NCI-H69 (cell line): ENCODE results near the gene HTR3C.
A peak's percentile ranks its signal among the peaks of the same experiment; 100 is the strongest.
"Not testable (repeated sequence)": the region's sequence is repeated elsewhere in the genome, so short reads cannot be mapped to it uniquely, and the experiment has no call there.

Source experiments
- DNase-seq: peaks from one replicate; lab custom pipeline; 2025; lab: John Stamatoyannopoulos, UW

Gene HTR3C, protein sequence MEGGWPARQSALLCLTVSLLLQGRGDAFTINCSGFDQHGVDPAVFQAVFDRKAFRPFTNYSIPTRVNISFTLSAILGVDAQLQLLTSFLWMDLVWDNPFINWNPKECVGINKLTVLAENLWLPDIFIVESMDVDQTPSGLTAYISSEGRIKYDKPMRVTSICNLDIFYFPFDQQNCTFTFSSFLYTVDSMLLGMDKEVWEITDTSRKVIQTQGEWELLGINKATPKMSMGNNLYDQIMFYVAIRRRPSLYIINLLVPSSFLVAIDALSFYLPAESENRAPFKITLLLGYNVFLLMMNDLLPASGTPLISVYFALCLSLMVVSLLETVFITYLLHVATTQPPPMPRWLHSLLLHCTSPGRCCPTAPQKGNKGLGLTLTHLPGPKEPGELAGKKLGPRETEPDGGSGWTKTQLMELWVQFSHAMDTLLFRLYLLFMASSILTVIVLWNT

DNA sequence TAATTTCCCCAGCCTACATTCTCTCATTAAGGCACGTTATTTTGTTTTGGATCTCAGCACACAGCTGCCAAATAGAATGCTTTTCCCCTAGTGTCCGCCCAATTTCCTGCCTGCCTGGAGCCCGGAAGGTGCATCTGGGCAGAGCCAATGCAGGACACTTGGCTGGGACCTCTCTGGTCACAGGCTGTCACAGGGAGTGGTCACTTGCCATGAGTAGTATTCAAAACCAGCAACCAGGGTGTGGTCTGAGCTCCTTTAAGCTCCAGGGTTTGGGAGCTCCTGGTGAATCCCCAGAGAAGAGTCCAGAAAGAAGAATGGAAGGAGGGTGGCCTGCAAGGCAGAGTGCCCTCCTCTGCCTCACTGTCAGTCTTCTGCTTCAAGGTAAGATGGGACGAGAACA, at the start of gene HTR3C:
Gene HTR3C, plus strand, starts transcription at position 281 of the 400 bp plus-strand sequence. Its CDS starts 34 bp downstream, at position 315.
- DNase-seq, result no peak

DNA sequence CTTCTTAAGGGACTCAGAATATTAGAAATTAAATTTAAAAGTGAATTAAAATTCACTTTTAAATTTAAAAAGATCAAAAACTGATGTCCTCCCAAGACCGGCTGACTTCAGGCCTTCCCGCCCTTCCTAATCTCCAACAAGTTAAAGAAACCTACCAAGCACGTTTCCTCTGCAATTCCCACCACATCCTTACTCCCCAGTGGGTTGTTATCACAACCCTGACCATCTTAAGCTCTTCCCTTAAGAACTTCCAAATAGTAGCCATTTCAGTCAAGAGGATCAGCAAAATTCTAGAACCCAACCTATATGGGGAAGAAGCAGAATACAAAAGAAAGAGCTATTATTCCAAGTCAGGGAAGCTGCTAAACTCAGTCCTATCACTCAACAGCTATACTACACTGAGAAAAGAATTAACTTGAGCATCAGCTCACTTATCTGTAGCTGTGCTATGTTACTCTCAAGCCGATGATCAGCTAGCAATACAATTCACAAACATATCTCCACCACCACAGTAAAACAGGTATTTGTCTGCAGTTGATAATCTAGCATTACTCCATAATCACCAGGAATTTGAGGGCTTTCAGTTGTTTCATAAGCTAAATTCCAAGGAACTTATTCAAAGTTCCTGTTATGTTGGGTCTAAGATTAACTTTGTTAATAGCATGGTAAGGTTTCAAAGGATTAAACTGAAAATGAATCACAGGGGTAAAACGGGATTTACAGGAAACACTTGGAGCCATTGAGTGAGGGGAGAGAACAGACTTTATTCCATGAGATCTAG, 49.5 kb upstream of the HTR3C start:
- DNase-seq, result no peak

DNA sequence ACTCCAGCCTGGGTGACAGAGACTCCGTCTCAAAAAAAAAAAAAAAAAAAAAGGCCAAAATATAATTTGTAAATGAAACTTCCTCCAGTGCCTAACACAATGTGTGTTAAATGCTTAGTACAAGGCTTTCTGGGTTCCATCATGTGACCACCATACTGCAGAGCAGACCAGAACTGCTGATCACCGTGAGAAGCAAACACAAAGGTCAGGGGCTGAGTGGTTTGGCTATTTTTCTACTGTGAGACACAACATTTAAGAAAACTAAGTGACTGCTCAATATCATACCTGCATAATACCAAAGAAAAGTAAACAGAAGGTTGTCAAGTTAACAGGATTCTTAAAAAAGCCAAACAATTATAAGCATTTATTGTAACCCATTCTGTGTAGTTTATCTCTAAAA, 48.4 kb upstream of the HTR3C start:
- peak; percentile 31 for DNase-seq

DNA sequence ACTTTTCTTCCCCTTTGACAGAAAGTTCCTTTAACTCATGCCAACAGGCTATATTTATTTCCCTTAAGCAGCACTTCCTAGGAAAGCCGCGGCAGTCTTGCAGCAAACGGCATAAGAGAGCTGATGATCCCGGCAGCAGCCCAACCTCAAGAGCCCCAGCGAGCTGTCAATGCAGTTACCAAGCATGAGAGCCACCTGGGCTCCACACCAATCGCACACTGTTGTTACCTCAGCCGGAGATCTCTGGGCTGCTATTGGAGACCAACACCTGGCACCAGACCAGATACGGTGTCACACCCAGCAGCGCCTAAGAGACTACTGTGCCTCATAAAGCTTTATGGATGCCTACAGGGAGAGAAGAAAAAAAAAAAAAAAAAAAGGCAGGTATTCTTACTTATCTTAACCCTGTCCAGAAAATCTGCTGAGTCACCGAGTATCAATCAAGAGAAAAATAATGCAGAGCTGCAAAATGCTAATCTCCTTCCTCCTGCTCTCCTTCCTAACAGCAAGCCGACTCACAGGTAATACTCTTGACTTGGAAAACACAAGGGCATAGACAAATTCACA, 46.8 kb upstream of the HTR3C start:
- peak; percentile 99 for DNase-seq

DNA sequence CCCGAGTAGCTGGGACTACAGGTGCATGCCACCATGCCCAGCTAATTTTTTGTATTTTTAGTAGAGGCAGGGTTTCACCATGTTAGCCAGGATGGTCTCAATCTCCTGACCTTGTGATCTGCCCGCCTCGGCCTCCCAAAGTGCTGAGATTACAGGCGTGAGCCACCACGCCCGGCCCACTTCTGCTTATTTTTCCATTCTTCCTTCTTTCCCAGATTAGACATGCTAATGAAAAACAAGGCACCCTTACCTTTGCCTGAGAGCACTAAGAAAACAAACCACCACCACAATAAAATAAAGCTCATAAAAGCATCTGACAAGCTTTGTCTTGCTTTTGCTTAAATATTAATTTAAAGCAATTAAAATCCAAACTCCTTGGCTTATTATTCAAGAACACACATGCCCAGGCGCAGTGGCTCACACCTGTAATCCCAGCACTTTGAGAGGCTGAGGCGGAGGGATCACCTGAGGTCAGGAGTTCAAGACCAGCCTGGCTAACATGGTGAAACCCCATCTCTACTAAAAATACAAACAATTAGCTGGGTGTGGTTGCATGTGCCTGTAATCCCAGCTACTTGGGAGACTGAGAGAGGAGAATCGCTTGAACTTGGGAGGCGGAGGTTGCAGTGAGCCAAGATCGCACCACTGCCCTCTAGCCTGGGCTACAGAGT, 45.6 kb upstream of the HTR3C start:
- DNase-seq, result peak; percentile 54

DNA sequence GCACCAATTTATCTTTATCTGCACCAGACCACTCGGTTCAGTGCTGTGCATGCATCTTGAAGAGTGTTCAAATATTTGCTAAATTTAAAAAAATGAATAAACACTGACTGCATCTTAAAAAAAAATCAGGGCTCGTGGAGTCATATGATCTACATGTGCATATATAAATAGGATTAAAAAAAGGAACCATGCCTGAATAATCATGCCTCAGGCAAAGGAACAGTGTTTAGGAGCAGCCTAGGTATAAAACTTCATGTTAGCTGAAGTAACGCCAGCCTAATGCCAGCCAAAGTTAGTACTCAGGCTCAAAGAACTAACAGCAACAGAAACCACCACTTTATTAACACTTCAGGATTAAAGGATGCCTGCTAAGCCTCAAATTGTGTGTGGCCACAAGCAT, 44.7 kb upstream of the HTR3C start:
- DNase-seq, result peak; percentile 59

DNA sequence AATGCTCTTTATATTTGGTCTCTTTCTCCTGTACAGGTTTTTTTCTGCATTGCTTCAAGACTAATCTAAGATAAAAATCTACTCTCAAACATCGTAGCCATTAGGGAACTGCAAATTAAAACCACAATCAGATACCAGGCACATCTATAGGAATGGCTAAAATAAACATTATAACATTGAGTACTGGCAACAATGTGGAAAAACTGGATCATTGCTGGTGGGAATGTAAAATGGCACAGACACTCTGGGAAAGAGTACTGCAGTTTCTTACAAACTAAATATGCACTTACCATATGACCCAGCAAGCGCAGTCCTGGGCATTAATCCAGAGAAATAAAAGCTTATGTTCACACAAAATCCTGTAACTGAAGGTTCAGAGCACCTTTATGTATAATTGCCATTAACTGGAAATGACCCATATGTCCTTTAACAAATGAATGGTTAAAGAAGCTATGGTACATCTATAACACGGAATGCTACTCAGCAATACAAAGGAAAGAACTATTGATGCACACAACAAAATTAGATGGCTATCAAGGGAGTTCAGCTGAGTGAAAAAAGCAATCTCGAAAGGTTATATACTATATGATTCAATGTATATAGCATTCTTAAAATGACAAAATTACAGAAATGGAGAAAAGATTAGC, 41.5 kb upstream of the HTR3C start:
- DNase-seq, result no peak

DNA sequence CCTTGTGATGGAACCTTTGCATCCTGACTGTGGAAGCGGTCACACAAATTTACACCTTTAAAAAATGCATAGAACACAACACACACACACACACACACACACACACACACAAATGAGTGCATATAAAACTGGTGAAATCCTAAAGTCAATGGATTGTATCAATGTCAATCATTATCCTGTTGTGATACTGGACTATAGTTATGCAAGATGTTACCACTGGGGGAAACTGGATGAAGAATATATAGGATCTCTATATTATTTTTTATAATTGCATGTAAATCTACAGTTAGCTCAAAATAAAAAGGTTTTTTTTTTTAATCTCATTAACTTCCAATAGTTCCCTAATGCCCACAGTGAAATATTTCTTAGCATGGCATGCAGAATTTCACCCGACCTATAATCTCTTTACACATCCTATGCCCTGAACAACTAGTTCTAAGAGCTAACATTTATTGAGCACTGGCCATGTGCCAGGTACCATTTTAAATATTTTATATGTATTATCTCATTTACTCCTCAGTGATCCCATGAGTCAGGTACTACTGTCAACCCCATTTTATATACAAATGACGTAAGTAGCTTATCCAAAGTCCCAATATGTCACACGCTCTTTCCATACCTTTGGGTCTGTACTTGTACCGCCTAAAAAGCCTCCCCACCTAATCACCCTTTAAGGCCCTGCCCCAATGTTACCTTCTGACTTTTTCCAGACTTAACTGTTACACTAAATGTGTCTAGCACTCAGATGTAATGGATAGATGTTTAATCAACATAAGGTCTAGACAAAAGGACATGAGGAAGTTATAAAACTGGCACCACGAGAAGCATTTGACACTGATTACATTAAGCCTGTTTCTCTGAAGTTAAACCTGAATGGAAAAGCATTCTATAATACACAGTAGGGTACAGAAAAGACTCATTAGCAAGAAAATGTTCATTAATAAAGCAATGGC, 40.6 kb upstream of the HTR3C start:
- no peak for DNase-seq

DNA sequence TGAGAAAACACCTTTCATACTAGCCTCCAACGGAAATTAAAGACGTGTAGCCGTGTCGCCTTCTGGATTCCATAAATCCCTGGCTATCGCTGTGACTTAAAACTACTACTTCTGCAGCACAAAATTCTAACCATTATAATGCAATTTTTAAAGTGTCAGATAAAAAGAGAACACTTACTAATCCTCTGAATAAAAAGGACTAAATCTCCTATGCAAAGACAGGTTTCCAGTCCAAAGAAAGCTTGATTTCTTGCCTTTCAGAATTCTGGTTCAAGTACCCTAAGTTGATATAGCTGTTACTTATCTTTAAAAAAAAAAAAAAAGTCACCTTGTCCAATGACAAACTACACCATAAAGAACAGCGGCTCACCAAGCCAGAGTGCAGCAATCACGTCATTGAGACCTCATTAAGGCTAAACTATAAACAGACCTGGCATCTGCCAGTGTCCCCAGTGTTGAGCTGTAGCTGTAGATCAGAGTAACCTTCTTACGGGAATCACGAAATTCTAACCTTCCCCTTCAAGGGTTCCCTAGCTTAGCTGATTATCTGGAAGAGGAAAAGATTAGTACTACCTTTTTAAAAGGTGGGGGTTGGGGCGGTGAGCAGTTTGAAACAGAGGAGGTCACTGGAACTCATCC, 37.3 kb upstream of the HTR3C start:
- DNase-seq, result peak; percentile 82

DNA sequence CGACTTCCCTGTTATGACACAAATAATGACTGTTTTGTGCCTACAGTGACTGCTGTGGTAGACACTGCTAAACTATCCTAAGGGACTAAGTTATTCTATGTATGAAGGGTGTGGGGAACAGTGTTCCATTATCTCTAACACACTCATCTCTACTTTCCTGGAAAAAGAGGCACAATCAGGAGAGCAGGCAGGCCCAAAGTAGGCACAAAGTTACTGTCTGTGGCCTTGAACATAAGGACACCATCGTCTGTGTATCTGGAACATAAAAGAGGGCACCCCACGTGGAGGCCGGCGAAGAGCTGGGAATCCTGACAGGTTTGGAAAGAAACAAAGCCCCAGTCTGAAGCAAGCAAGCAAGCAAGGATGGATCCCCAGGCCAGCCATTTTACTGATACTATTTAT, 36.7 kb upstream of the HTR3C start:
- DNase-seq, result peak; percentile 56

DNA sequence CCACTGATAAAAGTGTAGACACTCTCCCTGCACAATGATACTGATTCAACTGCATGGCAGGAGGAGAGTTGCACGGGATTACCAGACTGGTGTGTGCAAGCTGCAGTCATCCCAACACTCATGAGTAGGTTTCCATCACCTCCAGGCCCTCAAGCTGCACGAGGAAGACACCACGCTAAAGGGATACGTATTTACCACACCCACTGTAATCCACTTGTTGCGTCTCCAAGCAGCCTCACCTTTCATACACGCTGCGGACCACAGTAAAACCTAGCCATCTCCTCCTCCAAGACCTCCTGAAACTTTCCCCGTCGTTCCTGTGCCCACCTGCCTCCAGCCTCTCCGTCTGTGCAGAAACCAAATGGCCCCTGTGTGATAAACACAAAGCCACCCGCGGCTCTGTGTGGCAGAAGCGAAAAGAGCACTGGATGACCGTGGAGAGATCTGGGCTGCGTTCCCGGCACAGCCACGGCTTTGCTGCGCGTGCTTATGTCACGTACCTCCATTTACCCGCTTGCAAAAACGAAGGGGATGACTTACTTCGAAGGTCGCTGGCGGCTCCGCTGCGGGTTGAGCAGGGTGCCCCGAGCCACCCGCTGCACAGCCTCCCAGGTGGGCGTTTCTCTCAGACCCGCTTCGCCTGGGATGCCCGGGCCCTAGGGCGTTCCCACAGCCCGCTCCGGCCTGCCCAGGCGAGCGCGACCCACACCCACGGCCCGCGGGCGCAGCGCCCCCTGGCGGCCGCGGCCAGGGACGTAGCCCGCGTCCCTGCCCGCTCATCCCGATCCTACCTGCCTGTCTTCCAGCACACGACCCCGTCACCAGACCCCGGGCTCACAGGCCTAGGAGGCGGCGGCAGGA, 35.8 kb upstream of the HTR3C start:
- DNase-seq, result peak; percentile 85

DNA sequence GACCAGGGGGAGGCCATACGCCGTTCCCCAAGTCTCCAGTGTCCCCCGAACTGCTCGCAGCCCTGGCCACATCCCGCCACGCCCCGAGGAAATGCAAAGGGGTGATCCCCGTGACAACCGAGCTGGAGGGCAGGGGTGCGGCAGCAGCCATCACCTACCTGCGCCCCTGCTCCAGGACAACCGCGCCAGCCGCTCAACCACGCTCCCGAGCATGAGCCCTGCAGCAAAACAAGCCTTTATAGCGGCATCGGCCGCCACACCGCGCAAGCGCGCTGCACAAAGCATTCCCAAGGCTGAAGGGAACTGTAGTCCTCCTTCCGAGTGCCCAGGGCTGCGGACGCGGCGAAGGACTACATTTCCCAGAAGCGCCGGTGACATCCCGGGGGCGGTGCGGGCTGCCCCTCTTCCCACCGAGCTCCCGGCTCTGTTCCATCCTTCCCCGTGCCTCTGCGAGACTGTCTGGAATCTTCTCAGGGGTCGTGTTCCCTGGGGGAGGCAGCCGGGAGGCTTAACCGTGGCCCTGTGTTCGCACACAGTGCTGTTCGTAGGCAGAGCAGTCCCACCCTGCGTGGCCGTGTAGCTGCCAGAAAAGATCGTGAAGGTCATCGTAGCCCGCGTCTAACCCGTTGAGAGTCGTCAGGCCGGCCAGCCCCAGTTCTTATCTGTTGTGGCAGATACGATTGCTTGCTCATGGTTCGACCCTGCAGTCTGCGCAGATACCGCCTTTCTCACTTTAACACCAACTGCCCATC, 35.0 kb upstream of the HTR3C start, which contains the start of gene ABCC5:
Gene ABCC5, minus strand, starts transcription at position 213 of the 752 bp plus-strand sequence. CDS start 3,492 bp downstream, outside the sequence.
- peak; percentile 98 for DNase-seq

DNA sequence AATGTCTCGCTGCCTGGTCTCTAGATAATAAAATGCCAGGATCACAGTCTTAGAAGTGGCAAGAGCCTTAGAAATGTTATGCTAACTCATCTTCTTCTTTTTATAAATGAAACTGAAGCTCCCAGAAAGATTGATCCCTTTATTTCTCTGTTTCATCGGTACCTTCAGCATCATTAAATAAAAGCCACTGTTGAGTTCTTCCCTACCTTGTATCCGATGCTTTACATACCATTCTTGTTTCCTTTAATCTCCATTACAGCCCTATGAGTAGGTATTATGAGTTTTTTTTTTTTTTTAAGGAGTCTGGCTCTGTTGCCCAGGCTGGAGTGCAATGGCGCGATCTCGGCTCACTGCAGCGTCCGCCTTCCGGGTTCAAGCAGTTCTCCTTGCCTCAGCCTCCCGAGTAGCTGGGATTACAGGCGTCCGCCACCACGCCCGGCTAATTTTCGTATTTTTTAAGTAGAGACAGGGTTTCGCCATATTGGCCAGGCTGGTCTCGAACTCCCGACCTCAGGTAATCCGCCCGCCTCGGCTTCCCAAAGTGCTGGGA, 34.3 kb upstream of the HTR3C start:
- DNase-seq, result no peak

DNA sequence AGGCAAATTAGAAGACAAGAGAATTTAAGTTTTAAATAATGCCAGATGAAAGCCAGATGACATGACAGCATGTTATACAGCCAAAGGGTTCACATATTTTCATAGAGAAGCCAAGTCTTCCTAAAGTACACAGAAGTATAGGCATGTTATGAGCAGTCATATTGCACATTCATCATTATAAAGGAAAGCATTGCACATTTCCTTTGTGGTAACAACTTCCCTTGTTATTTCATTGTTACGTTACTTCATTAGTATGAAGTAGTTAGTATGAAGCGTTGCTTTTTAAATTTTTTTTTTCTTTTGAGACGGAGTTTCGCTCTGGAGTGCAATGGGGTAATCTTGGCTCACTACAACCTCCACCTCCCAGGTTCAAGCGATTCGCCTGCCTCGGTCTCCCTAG, 30.5 kb upstream of the HTR3C start:
- DNase-seq, result no peak

DNA sequence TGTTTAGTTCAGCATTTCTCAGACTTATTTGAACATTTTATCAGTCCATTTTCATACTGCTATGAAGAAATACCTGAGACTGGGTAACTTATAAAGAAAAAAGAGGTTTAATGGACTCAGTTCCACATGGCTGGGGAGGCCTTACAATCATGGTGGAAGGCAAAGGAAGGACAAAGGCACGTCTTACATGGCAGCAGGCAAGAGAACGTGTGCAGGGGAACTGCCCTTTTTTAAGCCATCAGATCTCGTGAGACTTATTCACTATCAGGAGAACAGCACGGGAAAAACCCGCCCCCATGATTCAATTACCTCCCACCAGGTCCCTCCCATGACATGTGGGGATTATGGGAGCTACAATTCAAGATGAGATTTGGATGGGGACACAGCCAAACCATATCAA, 27.6 kb upstream of the HTR3C start:
- DNase-seq, result not testable (repeated sequence)

DNA sequence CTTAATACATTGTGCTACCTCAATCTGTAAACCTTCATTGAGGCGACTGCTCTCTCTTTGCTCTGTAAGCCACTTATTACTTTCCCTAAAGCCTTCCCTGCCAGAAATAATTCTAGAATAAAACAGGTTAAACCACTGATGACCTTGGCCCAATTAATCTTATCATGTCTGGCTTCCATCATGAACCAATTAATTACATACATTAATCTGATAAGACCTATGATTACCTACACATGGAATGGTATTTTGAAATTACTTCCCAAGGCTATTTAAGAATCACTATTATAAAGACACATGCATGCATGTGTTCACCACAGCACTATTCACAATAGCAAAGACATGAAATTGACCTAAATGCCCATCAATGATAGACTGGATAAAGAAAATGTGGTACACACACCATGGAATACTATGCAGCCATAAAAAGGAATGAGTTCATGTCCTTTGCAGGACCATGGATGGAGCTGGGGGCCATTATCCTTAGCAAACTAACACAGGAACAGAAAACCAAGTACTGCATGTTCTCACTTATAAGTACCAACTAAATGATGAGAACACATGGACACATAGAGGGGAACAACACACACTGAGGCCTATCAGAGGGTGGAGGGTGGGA, 24.5 kb upstream of the HTR3C start:
- not testable (repeated sequence) for DNase-seq

DNA sequence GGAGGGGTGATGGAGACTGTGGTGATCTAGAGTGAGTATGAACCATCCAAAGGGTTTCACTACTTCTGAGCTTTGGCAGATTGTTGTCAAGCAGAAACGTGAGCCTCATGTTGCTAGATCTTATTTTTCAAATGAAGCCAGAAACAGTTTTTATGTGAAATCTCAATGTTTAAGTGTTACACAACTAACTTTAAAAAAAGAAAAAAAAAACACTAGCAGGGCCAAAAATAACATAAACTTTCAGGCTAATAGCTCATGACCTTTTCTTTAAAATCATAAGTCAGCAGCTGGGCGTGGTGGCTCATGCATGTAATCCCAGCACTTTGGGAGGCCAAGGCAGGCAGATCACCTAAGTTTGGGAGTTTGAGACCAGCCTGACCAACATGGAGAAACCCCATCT, 23.4 kb upstream of the HTR3C start:
- DNase-seq, result no peak
